ENCODE measurements around the gene LRRC23. TPM values are rescaled to one million over a fixed set of nuclear protein-coding genes. Genes with fewer than 3 reads are reported as not detected.

The LRRC23 gene
- total RNA-seq, 3 donors from 2014 or later (not counting 1 experiment from before 2014, with no cell fraction given): 8.1 to 16.8 (median 9.8) TPM

- H3K36me3 Mint-ChIP-seq: peaks cover 6% of the 10 kb centered on the region
- H3K27me3 Mint-ChIP-seq (ENCODE audit: low read depth in 2 of 2): no peaks in the 10 kb centered on the region
- H3K9me3 ChIP-seq (ENCODE audit: control insufficient read depth, insufficient read depth, low read length): no peaks in the 10 kb centered on the region
- peaks cover 48 to 59% of the 10 kb centered on the region in 2 donors for H3K4me1 Mint-ChIP-seq
- intact Hi-C loops (cut with micrococcal nuclease): loop anchor here (1.0 kb wide), 1 partner anchor 9 kb away; no protein-coding TSS in a partner anchor
- H3K4me3 ChIP-seq (ENCODE audit: low read length): no peak overlapping the region
- peak overlapping the region; percentile 85 for H3K4me3 Mint-ChIP-seq
- H3K27ac Mint-ChIP-seq: peak overlapping the region; percentile 98 to 99
- peaks cover 57% of the 10 kb centered on the region for H3K36me3 ChIP-seq (ENCODE audit: control insufficient read depth, insufficient read depth, low read length)
- H3K27me3 ChIP-seq (ENCODE audit: control insufficient read depth, insufficient read depth, low read length): no peaks in the 10 kb centered on the region
- no peaks in the 10 kb centered on the region for H3K9me3 Mint-ChIP-seq
- H3K4me1 ChIP-seq (ENCODE audit: control insufficient read depth, insufficient read depth, low read length): peaks cover 72% of the 10 kb centered on the region
- WGBS (ENCODE audit: insufficient coverage): 30% methylated on average over 15 of the region's 16 CpGs
- peak in 1 of 2 donors; percentile 73 for DNase-seq
- TF ChIP-seq, protein P1, sequence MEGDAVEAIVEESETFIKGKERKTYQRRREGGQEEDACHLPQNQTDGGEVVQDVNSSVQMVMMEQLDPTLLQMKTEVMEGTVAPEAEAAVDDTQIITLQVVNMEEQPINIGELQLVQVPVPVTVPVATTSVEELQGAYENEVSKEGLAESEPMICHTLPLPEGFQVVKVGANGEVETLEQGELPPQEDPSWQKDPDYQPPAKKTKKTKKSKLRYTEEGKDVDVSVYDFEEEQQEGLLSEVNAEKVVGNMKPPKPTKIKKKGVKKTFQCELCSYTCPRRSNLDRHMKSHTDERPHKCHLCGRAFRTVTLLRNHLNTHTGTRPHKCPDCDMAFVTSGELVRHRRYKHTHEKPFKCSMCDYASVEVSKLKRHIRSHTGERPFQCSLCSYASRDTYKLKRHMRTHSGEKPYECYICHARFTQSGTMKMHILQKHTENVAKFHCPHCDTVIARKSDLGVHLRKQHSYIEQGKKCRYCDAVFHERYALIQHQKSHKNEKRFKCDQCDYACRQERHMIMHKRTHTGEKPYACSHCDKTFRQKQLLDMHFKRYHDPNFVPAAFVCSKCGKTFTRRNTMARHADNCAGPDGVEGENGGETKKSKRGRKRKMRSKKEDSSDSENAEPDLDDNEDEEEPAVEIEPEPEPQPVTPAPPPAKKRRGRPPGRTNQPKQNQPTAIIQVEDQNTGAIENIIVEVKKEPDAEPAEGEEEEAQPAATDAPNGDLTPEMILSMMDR (IDR thresholded peaks at IDR 0.05): no peak
- peak overlapping the region; percentile 96 for H3K27ac ChIP-seq (ENCODE audit: low read length)
- peak; percentile 2 to 7 (median 7) for ATAC-seq
Observed at GRCh38 chr12:6961695-6962284, 57.2 kb downstream of the LRRC23 start.

DNA sequence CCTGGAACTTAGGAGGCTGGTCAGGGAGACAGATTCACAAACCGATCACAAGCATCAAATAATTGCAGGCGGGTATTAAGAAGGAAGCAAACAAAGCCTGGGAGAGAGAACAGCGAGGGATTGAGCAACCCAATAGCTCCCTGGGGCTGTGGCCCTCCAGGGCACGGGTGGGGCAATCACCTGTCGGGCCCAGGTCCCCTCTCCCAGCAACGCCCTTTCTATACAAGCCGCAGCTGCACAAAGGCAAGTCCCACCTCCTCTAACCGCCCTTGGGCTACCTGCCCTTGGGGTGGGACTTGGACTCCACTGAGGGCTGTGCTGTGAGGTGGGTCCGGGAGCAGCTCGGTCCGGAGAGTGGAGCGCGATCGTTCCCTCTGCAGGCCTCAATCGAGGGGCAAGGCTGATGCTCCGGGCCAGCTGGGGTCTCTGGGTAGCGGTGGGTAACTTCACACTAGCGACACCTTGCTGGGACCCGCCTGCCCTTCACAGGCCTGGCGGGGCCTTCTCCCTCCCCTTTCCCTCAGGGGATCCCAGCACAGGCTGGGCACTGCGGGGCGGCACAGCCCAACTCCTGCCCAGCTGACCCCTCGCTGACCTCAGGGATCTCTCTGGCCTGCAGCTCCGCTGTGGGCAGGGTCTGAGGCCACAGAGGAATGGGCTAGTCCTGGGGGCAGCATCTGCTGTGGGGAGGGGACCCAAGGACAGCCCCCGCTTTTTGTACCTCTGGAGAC lies 57.8 kb downstream of the LRRC23 start:
- TF ChIP-seq, protein P1 (IDR thresholded peaks at IDR 0.05): no peak
- Histone ChIP-seq H3K27me3 (ENCODE audit: control insufficient read depth, insufficient read depth, low read length) (no peaks in the 10 kb centered on the region), H3K4me3 (ENCODE audit: low read length) (no peak overlapping the region), H3K9me3 (ENCODE audit: control insufficient read depth, insufficient read depth, low read length) (no peaks in the 10 kb centered on the region), H3K27ac (ENCODE audit: low read length) (peak overlapping the region; percentile 96), H3K36me3 (ENCODE audit: control insufficient read depth, insufficient read depth, low read length) (peaks cover 57% of the 10 kb centered on the region), H3K4me1 (ENCODE audit: control insufficient read depth, insufficient read depth, low read length) (peaks cover 65% of the 10 kb centered on the region)
- H3K27me3 Mint-ChIP-seq (ENCODE audit: low read depth in 2 of 2): no peaks in the 10 kb centered on the region
- DNase-seq (no peak), ATAC-seq (no peak)
- H3K4me1 Mint-ChIP-seq: peaks cover 42 to 53% of the 10 kb centered on the region in 2 donors
- no peaks in the 10 kb centered on the region for H3K9me3 Mint-ChIP-seq
- H3K4me3 Mint-ChIP-seq: no peak overlapping the region
- intact Hi-C loops (cut with micrococcal nuclease): no loop called here
- H3K36me3 Mint-ChIP-seq: peaks cover 6% of the 10 kb centered on the region
- peak overlapping the region; percentile 98 to 99 for H3K27ac Mint-ChIP-seq
- WGBS (ENCODE audit: insufficient coverage): 80% methylated on average over 25 of the region's 25 CpGs

- no peaks in the 10 kb centered on the region for H3K9me3 ChIP-seq (ENCODE audit: control insufficient read depth, insufficient read depth, low read length)
- TF ChIP-seq, protein P1 (IDR thresholded peaks at IDR 0.05): no peak
- H3K4me1 ChIP-seq (ENCODE audit: control insufficient read depth, insufficient read depth, low read length): peaks cover 58% of the 10 kb centered on the region
- peak overlapping the region; percentile 96 for H3K27ac ChIP-seq (ENCODE audit: low read length)
- DNase-seq: no peak
- H3K27me3 ChIP-seq (ENCODE audit: control insufficient read depth, insufficient read depth, low read length): no peaks in the 10 kb centered on the region
- peaks cover 6% of the 10 kb centered on the region for H3K36me3 Mint-ChIP-seq
- no peaks in the 10 kb centered on the region for H3K27me3 Mint-ChIP-seq (ENCODE audit: low read depth in 2 of 2)
- H3K27ac Mint-ChIP-seq: peak overlapping the region in 1 of 2 donors; percentile 98
- ATAC-seq: no peak
- intact Hi-C loops (cut with micrococcal nuclease): no loop called here
- H3K36me3 ChIP-seq (ENCODE audit: control insufficient read depth, insufficient read depth, low read length): peaks cover 57% of the 10 kb centered on the region
- H3K4me3 Mint-ChIP-seq: no peak overlapping the region
- no peaks in the 10 kb centered on the region for H3K9me3 Mint-ChIP-seq
- peaks cover 36 to 47% of the 10 kb centered on the region in 2 donors for H3K4me1 Mint-ChIP-seq
- WGBS (ENCODE audit: insufficient coverage): 90% methylated on average over 32 of the region's 32 CpGs
- no peak overlapping the region for H3K4me3 ChIP-seq (ENCODE audit: low read length)
Observed at GRCh38 chr12:6963016-6963731, 58.6 kb downstream of the LRRC23 start.

Other genes with a start within 250 kb of the LRRC23 start
- gene ING4, start 241.7 kb upstream of the LRRC23 start, total RNA-seq: 10 to 100 TPM; 29.9 to 40.9 (median 30.2) TPM
- 100 to 1,000 TPM in 2 of 3 donors, 10 to 100 TPM in 1; 95.1 to 101 (median 100) TPM for gene ZNF384, start 215.4 kb upstream of the LRRC23 start, total RNA-seq
- not detected for gene PIANP, start 204.0 kb upstream of the LRRC23 start, total RNA-seq
- gene COPS7A, start 180.8 kb upstream of the LRRC23 start, total RNA-seq: 10 to 100 TPM; 23.5 to 29.8 (median 28.9) TPM
- gene MLF2, start 151.7 kb upstream of the LRRC23 start, total RNA-seq: 100 to 1,000 TPM; 114 to 117 (median 116) TPM
- gene PTMS, start 138.5 kb upstream of the LRRC23 start, total RNA-seq: 10 to 100 TPM in 1 of 3 donors, 1 to 10 TPM in 2; 2.3 to 33.2 (median 2.8) TPM
- 1 to 10 TPM in 1 of 3 donors, under 1 TPM in 2; 0.36 to 7.6 (median 0.78) TPM for gene LAG3, start 132.3 kb upstream of the LRRC23 start, total RNA-seq
- 10 to 100 TPM in 1 of 3 donors, 1 to 10 TPM in 2; 8.5 to 10.1 (median 9.8) TPM for gene CD4, start 115.3 kb upstream of the LRRC23 start, total RNA-seq
- gene GPR162, start 83.0 kb upstream of the LRRC23 start, total RNA-seq: 1 to 10 TPM in 1 of 3 donors, under 1 TPM in 2; 0.39 to 2.1 (median 0.68) TPM
- 1 to 10 TPM in 1 of 3 donors, under 1 TPM in 1, not detected in 1; 0.72 to 1.8 TPM for gene P3H3, start 76.4 kb upstream of the LRRC23 start, total RNA-seq
- gene GNB3, start 63.9 kb upstream of the LRRC23 start, total RNA-seq: not detected
- gene CDCA3, start 53.5 kb upstream of the LRRC23 start, total RNA-seq: 1 to 10 TPM; 1.4 to 3.3 (median 1.4) TPM
- gene USP5, start 52.7 kb upstream of the LRRC23 start, total RNA-seq: 10 to 100 TPM; 48.3 to 67.2 (median 57.2) TPM
- 100 to 1,000 TPM; 167 to 196 (median 189) TPM for gene TPI1, start 37.3 kb upstream of the LRRC23 start, total RNA-seq
- 10 to 100 TPM in 1 of 3 donors, 1 to 10 TPM in 2; 8.1 to 19.1 (median 8.4) TPM for gene SPSB2, start 31.5 kb upstream of the LRRC23 start, total RNA-seq
- gene ENO2, start 9.8 kb downstream of the LRRC23 start, total RNA-seq: 10 to 100 TPM; 21.6 to 30.8 (median 23.1) TPM
- gene ATN1, start 23.1 kb downstream of the LRRC23 start, total RNA-seq: 10 to 100 TPM; 29.3 to 34.0 (median 31.9) TPM
- not detected for gene RNU7-1, start 39.0 kb downstream of the LRRC23 start, total RNA-seq
- 100 to 1,000 TPM; 125 to 157 (median 126) TPM for gene C12orf57, start 39.2 kb downstream of the LRRC23 start, total RNA-seq
- gene PTPN6, start 46.5 kb downstream of the LRRC23 start, total RNA-seq: 100 to 1,000 TPM; 279 to 357 (median 312) TPM
- 100 to 1,000 TPM; 123 to 133 (median 127) TPM for gene PHB2, start 65.8 kb downstream of the LRRC23 start, total RNA-seq
- 10 to 100 TPM; 22.1 to 30.4 (median 23.3) TPM for gene EMG1, start 66.1 kb downstream of the LRRC23 start, total RNA-seq
- gene LPCAT3, start 113.7 kb downstream of the LRRC23 start, total RNA-seq: 10 to 100 TPM; 45.6 to 54.3 (median 45.6) TPM
- gene C1S, start 155.9 kb downstream of the LRRC23 start, total RNA-seq: 1 to 10 TPM; 1.6 to 1.9 (median 1.9) TPM
- 1 to 10 TPM; 6.4 to 7.8 (median 6.6) TPM for gene C1R, start 187.6 kb downstream of the LRRC23 start, total RNA-seq
- gene C1RL, start 204.4 kb downstream of the LRRC23 start, total RNA-seq: 10 to 100 TPM; 29.1 to 35.5 (median 31.0) TPM
- not detected for gene RBP5, start 224.1 kb downstream of the LRRC23 start, total RNA-seq
- gene CLSTN3, start 225.5 kb downstream of the LRRC23 start, total RNA-seq: 10 to 100 TPM; 59.7 to 95.5 (median 61.0) TPM